GM10266 (cell line): ENCODE measurements around the gene LRRC39.
A peak's percentile ranks its signal among the peaks of the same experiment; 100 is the strongest.

Experiments
- DNase-seq: peaks from one replicate; pipeline ENCODE4 v3.0.0; 2012; ENCODE audit errors: extremely low spot score
- TF ChIP-seq, protein P1 (sequence below): IDR thresholded peaks from 2 replicates; pipeline ENCODE4 v1.5.1; 2012; ENCODE audit warnings: mild to moderate bottlenecking, low read depth; ENCODE audit not compliant: control insufficient read depth, insufficient read depth; ENCODE audit errors: missing control alignments

LRRC39 gene

DNA sequence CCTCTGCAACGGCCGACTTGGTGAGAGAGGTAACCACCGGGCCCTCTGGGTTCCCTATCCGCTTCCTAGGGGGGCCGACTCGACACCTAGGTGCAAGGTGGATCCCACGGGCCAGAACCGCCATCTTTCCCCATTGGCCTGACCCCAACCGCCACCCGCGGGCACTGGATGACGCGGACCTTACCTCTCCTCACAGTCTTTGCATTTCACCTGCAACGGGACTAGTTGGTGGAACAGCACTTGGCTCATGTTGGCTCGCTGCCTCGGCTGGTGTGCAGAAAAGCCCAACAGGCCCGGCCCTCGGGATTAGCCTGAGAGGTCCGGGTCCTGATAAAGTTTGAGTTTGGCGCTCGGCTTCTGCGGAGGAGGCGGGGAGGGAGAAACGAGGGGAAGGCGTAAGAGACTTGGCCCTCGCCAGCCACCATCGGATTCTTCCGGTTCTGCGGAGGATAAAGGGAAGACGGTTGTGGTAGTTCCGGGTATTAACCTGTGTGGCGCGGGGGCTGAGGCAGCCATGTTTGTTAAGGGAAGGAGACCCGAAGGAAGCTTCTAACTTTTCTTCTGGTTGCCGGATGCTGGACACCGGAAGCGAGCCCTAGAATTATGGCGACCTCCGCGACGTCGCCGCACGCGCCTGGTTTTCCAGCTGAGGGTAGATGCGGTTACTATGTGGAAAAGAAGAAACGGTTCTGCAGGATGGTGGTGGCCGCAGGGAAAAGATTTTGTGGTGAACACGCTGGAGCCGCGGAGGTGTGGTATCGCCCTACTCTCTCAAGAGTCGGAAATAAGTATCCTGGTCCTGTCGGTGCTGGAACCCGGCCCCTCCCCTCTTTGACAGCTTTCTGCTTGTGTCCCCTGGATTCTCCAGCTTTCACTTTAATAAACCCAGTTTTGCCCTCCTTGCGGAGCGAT is 45.2 kb downstream of the LRRC39 start, which contains the start of the genes SASS6 and TRMT13:
SASS6 (minus strand) TSS at position 365 of the 912 bp plus-strand sequence; CDS start at position 249, 116 bp downstream.
TRMT13 (plus strand) TSS at position 598 of the 912 bp plus-strand sequence; CDS start at position 604, 6 bp downstream.
- TF ChIP-seq, protein P1, sequence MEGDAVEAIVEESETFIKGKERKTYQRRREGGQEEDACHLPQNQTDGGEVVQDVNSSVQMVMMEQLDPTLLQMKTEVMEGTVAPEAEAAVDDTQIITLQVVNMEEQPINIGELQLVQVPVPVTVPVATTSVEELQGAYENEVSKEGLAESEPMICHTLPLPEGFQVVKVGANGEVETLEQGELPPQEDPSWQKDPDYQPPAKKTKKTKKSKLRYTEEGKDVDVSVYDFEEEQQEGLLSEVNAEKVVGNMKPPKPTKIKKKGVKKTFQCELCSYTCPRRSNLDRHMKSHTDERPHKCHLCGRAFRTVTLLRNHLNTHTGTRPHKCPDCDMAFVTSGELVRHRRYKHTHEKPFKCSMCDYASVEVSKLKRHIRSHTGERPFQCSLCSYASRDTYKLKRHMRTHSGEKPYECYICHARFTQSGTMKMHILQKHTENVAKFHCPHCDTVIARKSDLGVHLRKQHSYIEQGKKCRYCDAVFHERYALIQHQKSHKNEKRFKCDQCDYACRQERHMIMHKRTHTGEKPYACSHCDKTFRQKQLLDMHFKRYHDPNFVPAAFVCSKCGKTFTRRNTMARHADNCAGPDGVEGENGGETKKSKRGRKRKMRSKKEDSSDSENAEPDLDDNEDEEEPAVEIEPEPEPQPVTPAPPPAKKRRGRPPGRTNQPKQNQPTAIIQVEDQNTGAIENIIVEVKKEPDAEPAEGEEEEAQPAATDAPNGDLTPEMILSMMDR = no peak
- DNase-seq = peak; percentile 83

DNA sequence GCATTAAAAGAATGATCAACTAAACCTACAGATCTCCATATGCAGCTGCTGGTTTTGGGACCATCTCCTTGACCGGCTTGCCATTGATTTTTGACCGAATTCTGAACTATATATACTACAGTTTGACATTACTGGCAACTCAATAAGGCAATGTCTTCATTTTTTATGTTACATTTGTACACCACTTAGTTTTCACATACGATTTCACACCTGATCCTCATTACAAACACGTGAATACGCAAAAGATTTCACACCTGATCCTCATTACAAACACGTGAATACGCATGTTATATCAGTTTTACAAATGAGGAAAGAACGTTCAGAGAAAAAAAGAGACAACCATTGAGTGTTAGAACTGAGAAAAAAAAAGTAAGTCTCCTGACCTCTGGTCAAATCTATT is 46.4 kb downstream of the LRRC39 start:
- TF ChIP-seq, protein P1 = no peak
- no peak for DNase-seq

DNA sequence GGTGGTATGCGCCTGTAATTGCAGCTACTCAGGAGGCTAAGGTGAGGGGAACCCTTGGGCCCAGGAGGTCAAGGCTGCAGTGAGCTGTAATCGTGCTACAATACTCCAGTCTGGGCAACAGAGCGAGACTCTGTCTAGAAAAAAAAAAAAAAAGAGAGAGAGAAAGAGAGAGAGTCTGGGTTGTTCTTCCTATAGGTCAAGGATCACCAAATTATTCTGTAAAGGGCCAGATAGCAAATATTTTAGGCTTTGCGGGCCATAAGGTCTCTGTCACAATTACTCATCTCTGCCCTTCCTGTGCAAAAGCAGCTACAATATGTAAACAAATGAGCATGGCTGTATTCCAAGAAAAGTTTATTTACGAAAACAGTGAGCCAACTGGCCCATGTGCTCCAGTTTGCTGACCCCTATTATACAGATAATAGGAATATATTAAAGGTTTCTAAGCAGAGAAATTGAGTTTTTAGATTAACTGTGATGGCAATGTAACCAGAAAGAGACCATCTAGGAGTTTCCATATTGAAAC is 47.4 kb downstream of the LRRC39 start:
- no peak for DNase-seq
- TF ChIP-seq, protein P1 = no peak

DNA sequence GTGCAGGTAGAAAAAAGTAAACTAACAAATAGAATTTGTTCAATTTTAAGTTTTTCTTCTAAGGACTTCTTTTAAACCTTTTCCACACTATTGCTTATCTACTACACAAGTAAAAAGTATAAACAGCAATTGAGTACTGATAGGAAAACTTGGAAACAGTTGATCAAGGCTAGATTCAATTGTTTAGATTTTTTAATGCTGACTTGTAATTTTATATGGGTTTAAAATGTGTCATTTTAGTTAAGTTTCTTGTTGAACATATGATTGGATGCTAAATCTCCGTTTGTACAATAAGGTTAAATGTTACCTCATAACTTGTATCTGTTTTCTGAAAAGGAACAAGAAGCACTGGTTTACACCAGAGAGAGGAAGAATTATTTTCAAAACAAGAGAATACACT is 50.8 kb downstream of the LRRC39 start:
- DNase-seq = no peak
- TF ChIP-seq, protein P1 = no peak

DNA sequence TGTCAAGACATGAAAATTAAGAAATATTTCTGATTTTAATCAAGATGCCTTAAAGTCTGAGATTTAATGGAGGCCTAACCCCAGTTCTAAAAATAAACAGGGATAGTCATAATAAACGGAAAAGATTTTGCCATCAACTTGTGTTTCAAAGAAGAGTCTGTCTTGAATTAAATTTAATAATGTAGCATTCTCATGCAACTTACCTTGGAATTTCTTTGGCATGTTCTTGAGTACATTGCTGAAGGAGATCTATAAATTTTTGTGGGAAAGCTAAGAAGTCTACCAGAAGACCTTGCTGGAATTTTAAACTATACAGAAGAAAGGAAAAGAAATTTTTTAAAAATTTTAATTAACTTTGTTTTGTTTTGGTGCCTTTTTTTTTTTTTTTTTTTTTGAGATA is 55.9 kb downstream of the LRRC39 start:
- TF ChIP-seq, protein P1 = no peak
- no peak for DNase-seq

DNA sequence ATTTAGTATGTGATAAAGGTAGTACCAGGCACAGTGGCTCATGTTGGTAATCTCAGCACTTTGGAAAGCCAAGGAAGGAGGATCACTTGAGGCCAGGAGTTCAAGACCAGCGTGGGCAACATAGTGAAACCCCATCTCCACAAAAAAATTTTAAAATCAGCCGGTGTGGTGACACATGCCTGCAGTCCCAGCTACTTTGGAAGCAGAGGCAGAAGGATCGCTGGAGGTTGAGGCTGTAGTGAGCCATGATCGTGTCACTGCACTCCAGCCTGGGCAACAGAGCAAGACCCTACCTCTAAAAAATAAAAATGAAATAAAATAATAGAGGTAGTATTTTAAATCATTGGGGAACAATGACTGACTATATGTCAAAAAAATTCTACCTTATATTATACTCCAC is 62.5 kb downstream of the LRRC39 start:
- DNase-seq = no peak
- TF ChIP-seq, protein P1 = no peak
